DND-41 (cell line): ENCODE measurements around the gene MEAK7.

Experiments
- ATAC-seq: fragments of 200-7000 bp; cut with Tn5 transposase; 3 replicates; pipeline ENCODE4 v1.9.1; 2021; ENCODE audit warnings: low read depth; ENCODE audit not compliant: insufficient read depth
- DNase-seq: peaks from one replicate; pipeline ENCODE4 v3.0.0-alpha.2; 2020
- H2AFZ ChIP-seq: 2 replicates; pipeline ENCODE4 v1.6.0; 2012; ENCODE audit warnings: low read depth, low read length
- H3K27ac ChIP-seq: 2 replicates; pipeline ENCODE4 v1.5.1; 2012; ENCODE audit warnings: low read length, inconsistent platforms
- H3K27me3 ChIP-seq: fragments of 200-600 bp; sonication (generic); 2 replicates; pipeline ENCODE4 v1.6.0; 2012; ENCODE audit warnings: low read length, mild to moderate bottlenecking, inconsistent platforms; ENCODE audit not compliant: insufficient read depth, poor library complexity
- H3K36me3 ChIP-seq: 2 replicates; pipeline ENCODE4 v1.5.1; 2012; ENCODE audit warnings: low read length, inconsistent platforms; ENCODE audit not compliant: insufficient read depth
- H3K4me1 ChIP-seq: 2 replicates; pipeline ENCODE4 v1.5.1; 2012; ENCODE audit warnings: mild to moderate bottlenecking, low read length; ENCODE audit not compliant: insufficient read depth
- H3K4me2 ChIP-seq: 2 replicates; pipeline ENCODE4 v1.6.0; 2012; ENCODE audit warnings: mild to moderate bottlenecking, moderate library complexity, low read length, inconsistent platforms; ENCODE audit not compliant: insufficient read depth
- H3K4me3 ChIP-seq, 2 experiments: fragments of 200-600 bp in 1 of 2; shearing (Covaris generic) in 1 of 2; 2 replicates each; pipeline ENCODE4 v1.5.1; 2012 to 2016; ENCODE audit warnings: inconsistent platforms in 2 of 2, low read length in 2 of 2, mild to moderate bottlenecking in 2 of 2, low read depth in 1 of 2, moderate library complexity in 1 of 2
- H3K79me2 ChIP-seq: 2 replicates; pipeline ENCODE4 v1.6.0; 2012; ENCODE audit warnings: low read length, inconsistent platforms; ENCODE audit not compliant: insufficient read depth
- H3K9ac ChIP-seq: 2 replicates; pipeline ENCODE4 v1.6.0; 2012; ENCODE audit warnings: low read depth, mild to moderate bottlenecking, inconsistent platforms, low read length, moderate library complexity
- H3K9me3 ChIP-seq: 2 replicates; pipeline ENCODE4 v1.5.1; 2012; ENCODE audit warnings: low read length, moderate library complexity, mild to moderate bottlenecking, inconsistent platforms; ENCODE audit not compliant: insufficient read depth, severe bottlenecking
- H4K20me1 ChIP-seq: 2 replicates; pipeline ENCODE4 v1.6.0; 2012; ENCODE audit warnings: low read length; ENCODE audit not compliant: insufficient read depth
- EZH2 ChIP-seq: IDR thresholded peaks from 3 replicates; pipeline ENCODE4 v1.6.1; 2012; ENCODE audit warnings: borderline replicate concordance, low read depth, mild to moderate bottlenecking, moderate library complexity, low read length, inconsistent platforms; ENCODE audit not compliant: severe bottlenecking
- TF ChIP-seq, protein P1 (sequence below): IDR thresholded peaks from 2 replicates; pipeline ENCODE4 v1.5.1; 2012; ENCODE audit warnings: borderline replicate concordance, low read length, moderate library complexity, mild to moderate bottlenecking; ENCODE audit not compliant: poor library complexity, severe bottlenecking; ENCODE audit errors: extremely low read depth

MEAK7 gene

DNA sequence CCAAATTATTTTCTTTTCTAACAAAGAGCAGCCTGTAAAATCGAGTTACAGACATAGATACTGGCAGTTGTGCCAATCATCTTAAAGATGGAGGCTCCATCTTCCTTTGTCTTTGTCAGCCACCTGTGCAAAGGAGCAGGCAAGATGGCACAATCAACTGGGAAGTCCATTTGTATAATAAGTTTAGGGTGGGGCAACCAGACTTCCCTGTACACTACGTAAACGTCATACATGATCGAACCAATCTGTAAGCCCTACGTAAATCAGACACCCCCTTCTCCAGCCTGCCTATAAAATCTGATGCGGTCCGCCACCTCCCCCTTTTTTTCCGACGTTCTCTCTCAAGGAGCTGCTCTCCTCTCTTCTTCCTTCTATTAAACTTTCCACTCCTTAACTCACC, 31.4 kb upstream of the MEAK7 start:
- Histone ChIP-seq H4K20me1 (no peaks in the 10 kb centered on the region), H3K4me1 (no peaks in the 10 kb centered on the region), H3K36me3 (no peaks in the 10 kb centered on the region), H2AFZ (no peak overlapping the region), H3K27ac (no peak overlapping the region), H3K4me3 (no peak overlapping the region), H3K4me2 (no peak overlapping the region), H3K9me3 (no peaks in the 10 kb centered on the region), H3K27me3 (peaks cover 7% of the 10 kb centered on the region), H3K9ac (no peak overlapping the region), H3K79me2 (no peaks in the 10 kb centered on the region)
- DNase-seq (no peak), ATAC-seq (no peak)
- no peak for TF ChIP-seq EZH2
- TF ChIP-seq, protein P1, sequence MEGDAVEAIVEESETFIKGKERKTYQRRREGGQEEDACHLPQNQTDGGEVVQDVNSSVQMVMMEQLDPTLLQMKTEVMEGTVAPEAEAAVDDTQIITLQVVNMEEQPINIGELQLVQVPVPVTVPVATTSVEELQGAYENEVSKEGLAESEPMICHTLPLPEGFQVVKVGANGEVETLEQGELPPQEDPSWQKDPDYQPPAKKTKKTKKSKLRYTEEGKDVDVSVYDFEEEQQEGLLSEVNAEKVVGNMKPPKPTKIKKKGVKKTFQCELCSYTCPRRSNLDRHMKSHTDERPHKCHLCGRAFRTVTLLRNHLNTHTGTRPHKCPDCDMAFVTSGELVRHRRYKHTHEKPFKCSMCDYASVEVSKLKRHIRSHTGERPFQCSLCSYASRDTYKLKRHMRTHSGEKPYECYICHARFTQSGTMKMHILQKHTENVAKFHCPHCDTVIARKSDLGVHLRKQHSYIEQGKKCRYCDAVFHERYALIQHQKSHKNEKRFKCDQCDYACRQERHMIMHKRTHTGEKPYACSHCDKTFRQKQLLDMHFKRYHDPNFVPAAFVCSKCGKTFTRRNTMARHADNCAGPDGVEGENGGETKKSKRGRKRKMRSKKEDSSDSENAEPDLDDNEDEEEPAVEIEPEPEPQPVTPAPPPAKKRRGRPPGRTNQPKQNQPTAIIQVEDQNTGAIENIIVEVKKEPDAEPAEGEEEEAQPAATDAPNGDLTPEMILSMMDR = no peak

DNA sequence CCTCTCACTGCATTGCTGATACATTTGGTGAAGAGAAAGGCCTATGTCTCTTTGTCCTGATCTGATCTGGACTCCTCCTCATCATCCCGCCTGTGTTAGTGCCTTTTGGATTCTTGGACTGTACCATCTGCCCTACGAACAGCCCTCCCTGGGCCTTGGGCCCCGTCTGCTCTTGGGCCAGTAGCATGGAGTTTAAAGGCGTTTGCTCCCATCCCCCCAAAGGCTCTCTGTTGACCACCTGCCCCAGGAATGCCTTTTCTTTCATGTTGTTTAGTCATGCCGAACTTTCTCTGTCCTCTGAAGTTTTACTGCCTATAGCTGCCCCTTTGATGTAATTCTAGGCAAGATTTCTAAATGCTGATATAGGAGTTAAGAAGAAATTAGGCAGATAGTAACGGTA, 30.9 kb upstream of the MEAK7 start:
- peaks cover 7% of the 10 kb centered on the region for H3K27me3 ChIP-seq
- no peaks in the 10 kb centered on the region for H4K20me1 ChIP-seq
- ATAC-seq (no peak), DNase-seq (no peak)
- H3K4me2 ChIP-seq = no peak overlapping the region
- TF ChIP-seq EZH2 = no peak
- TF ChIP-seq, protein P1 = no peak
- no peaks in the 10 kb centered on the region for H3K4me1 ChIP-seq
- H3K4me3 ChIP-seq = no peak overlapping the region
- H3K27ac ChIP-seq = no peak overlapping the region
- no peak overlapping the region for H2AFZ ChIP-seq
- H3K79me2 ChIP-seq = no peaks in the 10 kb centered on the region
- no peak overlapping the region for H3K9ac ChIP-seq
- no peaks in the 10 kb centered on the region for H3K9me3 ChIP-seq
- no peaks in the 10 kb centered on the region for H3K36me3 ChIP-seq

DNA sequence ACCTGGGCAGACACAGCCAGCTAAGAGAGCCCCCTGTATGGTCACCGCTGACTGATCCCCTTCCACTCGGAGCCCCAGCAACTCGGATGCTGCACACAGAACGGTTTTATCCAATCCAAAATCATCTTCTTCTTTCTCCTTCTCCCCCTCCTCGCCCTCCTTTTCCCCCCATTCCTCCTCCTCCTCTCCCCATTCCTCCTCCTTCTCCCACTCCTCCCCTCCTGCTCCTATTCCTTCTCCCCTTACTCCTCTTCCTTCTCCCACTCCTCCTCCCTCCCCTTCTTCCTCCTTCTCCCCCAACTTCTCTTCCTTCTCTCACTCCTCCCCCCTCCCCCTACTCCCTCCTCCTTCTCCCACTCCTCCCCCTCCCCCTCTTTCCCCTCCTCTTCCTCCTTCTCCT, 30.4 kb upstream of the MEAK7 start:
- ATAC-seq = no peak
- no peak overlapping the region for H2AFZ ChIP-seq
- peaks cover 3% of the 10 kb centered on the region for H3K9me3 ChIP-seq
- no peak overlapping the region for H3K27ac ChIP-seq
- H3K4me2 ChIP-seq = no peak overlapping the region
- H3K4me3 ChIP-seq = no peak overlapping the region
- TF ChIP-seq, protein P1 = no peak
- no peak for TF ChIP-seq EZH2
- no peaks in the 10 kb centered on the region for H3K79me2 ChIP-seq
- no peaks in the 10 kb centered on the region for H3K36me3 ChIP-seq
- H3K9ac ChIP-seq = no peak overlapping the region
- DNase-seq = no peak
- peaks cover 7% of the 10 kb centered on the region for H3K27me3 ChIP-seq
- no peaks in the 10 kb centered on the region for H4K20me1 ChIP-seq
- no peaks in the 10 kb centered on the region for H3K4me1 ChIP-seq
